GM12878 (cell line): ENCODE results near the gene TNFSF13. TPM values are rescaled to one million over a fixed set of nuclear protein-coding genes. Genes with fewer than 3 reads are reported as not detected.
A peak's percentile ranks its signal among the peaks of the same experiment; 100 is the strongest.

Experiments
- BHLHE40 ChIP-seq, 2 experiments: fragments of 450-650 bp in 1 of 2; IDR thresholded peaks; 2 replicates each; pipeline ENCODE4 v1.6.1; 2011 to 2017; ENCODE audit warnings: low read depth in 2 of 2, borderline replicate concordance in 1 of 2, improper control_type of control experiment in 1 of 2, low read length in 1 of 2, mild to moderate bottlenecking in 1 of 2
- CBX5 ChIP-seq: sonication (generic); IDR thresholded peaks from 2 replicates; pipeline ENCODE4 v1.6.1; 2016; ENCODE audit warnings: low read depth, moderate library complexity, mild to moderate bottlenecking, inconsistent platforms
- DPF2 ChIP-seq: fragments of 450-650 bp; IDR thresholded peaks from 2 replicates; pipeline ENCODE4 v1.6.1; 2017; ENCODE audit warnings: mild to moderate bottlenecking
- EGR1 ChIP-seq, 2 experiments: IDR thresholded peaks; 1 replicate in 1 of 2; 2 replicates in 1 of 2; pipeline ENCODE4 v1.6.1; 2011 to 2012; ENCODE audit warnings: low read depth in 2 of 2, low read length in 2 of 2, borderline replicate concordance in 1 of 2, mild to moderate bottlenecking in 1 of 2, moderate library complexity in 1 of 2
- EZH2 ChIP-seq: IDR thresholded peaks from 2 replicates; pipeline ENCODE4 v1.6.1; 2012; ENCODE audit warnings: low read depth, mild to moderate bottlenecking, control low read depth, inconsistent platforms, low read length, borderline replicate concordance; ENCODE audit not compliant: control insufficient read depth
- FOS ChIP-seq: IDR thresholded peaks from 3 replicates; pipeline ENCODE4 v1.6.1; 2011; ENCODE audit warnings: borderline replicate concordance; ENCODE audit not compliant: insufficient read length; ENCODE audit errors: extremely low read depth
- FOXK2 ChIP-seq: fragments of 450-650 bp; IDR thresholded peaks from 2 replicates; pipeline ENCODE4 v1.6.1; 2017; ENCODE audit warnings: mild to moderate bottlenecking, moderate library complexity
- JUNB ChIP-seq: IDR thresholded peaks from 2 replicates; pipeline ENCODE4 v1.6.1; 2016; ENCODE audit warnings: antibody characterized with exemption, mild to moderate bottlenecking
- MYB ChIP-seq: fragments of 150-350 bp; IDR thresholded peaks from 2 replicates; pipeline ENCODE4 v1.6.1; 2014; ENCODE audit warnings: mild to moderate bottlenecking, low read depth, low read length, borderline replicate concordance
- NRF1 ChIP-seq: conservative IDR thresholded peaks from 2 replicates; pipeline ENCODE4 v1.6.1; 2011; ENCODE audit warnings: mild to moderate bottlenecking, low read depth, low read length, improper control_type of control experiment
- POLR2AphosphoS2 ChIP-seq: IDR thresholded peaks from 2 replicates; pipeline ENCODE4 v1.6.1; 2011; ENCODE audit warnings: low read depth, mild to moderate bottlenecking, low read length, improper control_type of control experiment, moderate library complexity
- RBBP5 ChIP-seq: fragments of 200-600 bp; sonication (generic); conservative IDR thresholded peaks from 2 replicates; pipeline ENCODE4 v1.6.1; 2016
- RCOR1 ChIP-seq: conservative IDR thresholded peaks from 2 replicates; pipeline ENCODE4 v1.6.1; 2012; ENCODE audit warnings: low read depth, low read length, improper control_type of control experiment
- SIN3A ChIP-seq: IDR thresholded peaks from 2 replicates; pipeline ENCODE4 v1.6.1; 2012; ENCODE audit warnings: low read depth, low read length, improper control_type of control experiment
- YBX1 ChIP-seq: fragments of 450-650 bp; IDR thresholded peaks from 2 replicates; pipeline ENCODE4 v1.6.1; 2016; ENCODE audit warnings: antibody characterized with exemption
- ZNF384 ChIP-seq: IDR thresholded peaks from 2 replicates; pipeline ENCODE4 v1.6.1; 2012; ENCODE audit warnings: low read depth, mild to moderate bottlenecking, low read length, improper control_type of control experiment, borderline replicate concordance
- polyA plus RNA-seq, 11 experiments: library from polyadenylated mRNA; depleted of rRNA in 4 of 11; unstranded in 6 of 11; stranded (reverse) in 5 of 11; fragments of >200 nt; fragmentation: Nextera tagmentation in 4 of 11; fragmentation: Illumina TruSeq in 1 of 11; extraction: Ambion mirVana in 4 of 11; extraction: Trizol in 1 of 11; gene quantifications; 1 replicate in 1 of 11; 2 replicates in 10 of 11; pipeline versions ENCODE4 v1.2.1 to v1.2.3, GENCODE V29; 2011 to 2016; ENCODE audit warnings: inconsistent platforms in 2 of 11, missing spikeins in 2 of 11, low read depth in 1 of 11
- total RNA-seq, 4 experiments: library from RNA; depleted of rRNA in 3 of 4; stranded (reverse); fragments of >200 nt in 3 of 4; fragmentation: Illumina TruSeq in 1 of 4; extraction: Trizol in 1 of 4; gene quantifications; 2 replicates each; pipeline versions ENCODE4 v1.2.1 to v1.2.3, GENCODE V29; 2013 to 2021
- TF ChIP-seq, protein P1 (sequence below): IDR thresholded peaks from 2 replicates; pipeline ENCODE4 v1.6.1; 2011; ENCODE audit warnings: borderline replicate concordance, low read depth, mild to moderate bottlenecking, moderate library complexity, mixed read lengths, low read length; ENCODE audit not compliant: insufficient read depth; ENCODE audit errors: extremely low read length
- TF ChIP-seq, protein P2 (sequence below): fragments of 450-650 bp; IDR thresholded peaks from 2 replicates; pipeline ENCODE4 v1.6.1; 2018; ENCODE audit warnings: borderline replicate concordance, mild to moderate bottlenecking; ENCODE audit not compliant: partially characterized antibody
- TF ChIP-seq, protein P3 (sequence below): IDR thresholded peaks from 2 replicates; pipeline ENCODE4 v1.6.1; 2012; ENCODE audit warnings: low read depth, low read length, improper control_type of control experiment
- TF ChIP-seq, protein P4 (sequence below): fragments of 450-650 bp; conservative IDR thresholded peaks from 2 replicates; pipeline ENCODE4 v1.6.1; 2017; ENCODE audit warnings: mild to moderate bottlenecking, moderate library complexity
- TF ChIP-seq, protein P5 (sequence below): fragments of 450-650 bp; formaldehyde crosslinking; IDR thresholded peaks from 2 replicates; pipeline ENCODE4 v1.4.0; 2020; ENCODE audit warnings: mild to moderate bottlenecking, moderate library complexity

The TNFSF13 gene
- total and polyA plus RNA-seq, 10 of the 15 experiments (the other 5 are each of a cell fraction or from before 2014, with no cell fraction given), result 0.56 to 14.6 (median 9.7) TPM

GRCh38 chr17:7572338-7572587 lies 13.7 kb downstream of the TNFSF13 start (continued):
- TF ChIP-seq, protein P1, sequence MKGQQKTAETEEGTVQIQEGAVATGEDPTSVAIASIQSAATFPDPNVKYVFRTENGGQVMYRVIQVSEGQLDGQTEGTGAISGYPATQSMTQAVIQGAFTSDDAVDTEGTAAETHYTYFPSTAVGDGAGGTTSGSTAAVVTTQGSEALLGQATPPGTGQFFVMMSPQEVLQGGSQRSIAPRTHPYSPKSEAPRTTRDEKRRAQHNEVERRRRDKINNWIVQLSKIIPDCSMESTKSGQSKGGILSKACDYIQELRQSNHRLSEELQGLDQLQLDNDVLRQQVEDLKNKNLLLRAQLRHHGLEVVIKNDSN, result peak; percentile 94
- TF ChIP-seq EZH2 (no peak), RCOR1 (0 out of 2 replicates have a peak, but pooled peaks have one; percentile 52), SIN3A (peak; percentile 80), CBX5 (no peak), POLR2AphosphoS2 (no peak; the same call in none of the 2 replicates), BHLHE40 (IDR thresholded peaks at IDR 0.05; ENCODE audit: borderline replicate concordance in 1 of 2, low read depth in 2 of 2, low read length in 1 of 2) (peak; percentile 100), NRF1 (no peak), ZNF384 (no peak), FOXK2 (0 out of 2 replicates have a peak, but pooled peaks have one; percentile 7), RBBP5 (no peak), DPF2 (no peak), YBX1 (no peak), FOS (no peak), MYB (no peak), JUNB (no peak), EGR1 (IDR thresholded peaks at IDR 0.05; ENCODE audit: borderline replicate concordance in 1 of 2, low read depth in 2 of 2, low read length in 2 of 2) (0 out of 3 replicates have a peak, but pooled peaks of 1 of the 2 experiments have one; percentile 60)
- TF ChIP-seq, protein P2, sequence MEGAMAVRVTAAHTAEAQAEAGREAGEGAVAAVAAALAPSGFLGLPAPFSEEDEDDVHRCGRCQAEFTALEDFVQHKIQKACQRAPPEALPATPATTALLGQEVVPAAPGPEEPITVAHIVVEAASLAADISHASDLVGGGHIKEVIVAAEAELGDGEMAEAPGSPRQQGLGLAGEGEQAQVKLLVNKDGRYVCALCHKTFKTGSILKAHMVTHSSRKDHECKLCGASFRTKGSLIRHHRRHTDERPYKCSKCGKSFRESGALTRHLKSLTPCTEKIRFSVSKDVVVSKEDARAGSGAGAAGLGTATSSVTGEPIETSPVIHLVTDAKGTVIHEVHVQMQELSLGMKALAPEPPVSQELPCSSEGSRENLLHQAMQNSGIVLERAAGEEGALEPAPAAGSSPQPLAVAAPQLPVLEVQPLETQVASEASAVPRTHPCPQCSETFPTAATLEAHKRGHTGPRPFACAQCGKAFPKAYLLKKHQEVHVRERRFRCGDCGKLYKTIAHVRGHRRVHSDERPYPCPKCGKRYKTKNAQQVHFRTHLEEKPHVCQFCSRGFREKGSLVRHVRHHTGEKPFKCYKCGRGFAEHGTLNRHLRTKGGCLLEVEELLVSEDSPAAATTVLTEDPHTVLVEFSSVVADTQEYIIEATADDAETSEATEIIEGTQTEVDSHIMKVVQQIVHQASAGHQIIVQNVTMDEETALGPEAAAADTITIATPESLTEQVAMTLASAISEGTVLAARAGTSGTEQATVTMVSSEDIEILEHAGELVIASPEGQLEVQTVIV, result peak; percentile 93
- TF ChIP-seq, protein P3, sequence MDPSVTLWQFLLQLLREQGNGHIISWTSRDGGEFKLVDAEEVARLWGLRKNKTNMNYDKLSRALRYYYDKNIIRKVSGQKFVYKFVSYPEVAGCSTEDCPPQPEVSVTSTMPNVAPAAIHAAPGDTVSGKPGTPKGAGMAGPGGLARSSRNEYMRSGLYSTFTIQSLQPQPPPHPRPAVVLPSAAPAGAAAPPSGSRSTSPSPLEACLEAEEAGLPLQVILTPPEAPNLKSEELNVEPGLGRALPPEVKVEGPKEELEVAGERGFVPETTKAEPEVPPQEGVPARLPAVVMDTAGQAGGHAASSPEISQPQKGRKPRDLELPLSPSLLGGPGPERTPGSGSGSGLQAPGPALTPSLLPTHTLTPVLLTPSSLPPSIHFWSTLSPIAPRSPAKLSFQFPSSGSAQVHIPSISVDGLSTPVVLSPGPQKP, result no peak; the same call in 1 of the 2 replicates
- TF ChIP-seq, protein P4, sequence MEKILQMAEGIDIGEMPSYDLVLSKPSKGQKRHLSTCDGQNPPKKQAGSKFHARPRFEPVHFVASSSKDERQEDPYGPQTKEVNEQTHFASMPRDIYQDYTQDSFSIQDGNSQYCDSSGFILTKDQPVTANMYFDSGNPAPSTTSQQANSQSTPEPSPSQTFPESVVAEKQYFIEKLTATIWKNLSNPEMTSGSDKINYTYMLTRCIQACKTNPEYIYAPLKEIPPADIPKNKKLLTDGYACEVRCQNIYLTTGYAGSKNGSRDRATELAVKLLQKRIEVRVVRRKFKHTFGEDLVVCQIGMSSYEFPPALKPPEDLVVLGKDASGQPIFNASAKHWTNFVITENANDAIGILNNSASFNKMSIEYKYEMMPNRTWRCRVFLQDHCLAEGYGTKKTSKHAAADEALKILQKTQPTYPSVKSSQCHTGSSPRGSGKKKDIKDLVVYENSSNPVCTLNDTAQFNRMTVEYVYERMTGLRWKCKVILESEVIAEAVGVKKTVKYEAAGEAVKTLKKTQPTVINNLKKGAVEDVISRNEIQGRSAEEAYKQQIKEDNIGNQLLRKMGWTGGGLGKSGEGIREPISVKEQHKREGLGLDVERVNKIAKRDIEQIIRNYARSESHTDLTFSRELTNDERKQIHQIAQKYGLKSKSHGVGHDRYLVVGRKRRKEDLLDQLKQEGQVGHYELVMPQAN, result no peak; the same call in 1 of the 2 replicates
- TF ChIP-seq, protein P5, sequence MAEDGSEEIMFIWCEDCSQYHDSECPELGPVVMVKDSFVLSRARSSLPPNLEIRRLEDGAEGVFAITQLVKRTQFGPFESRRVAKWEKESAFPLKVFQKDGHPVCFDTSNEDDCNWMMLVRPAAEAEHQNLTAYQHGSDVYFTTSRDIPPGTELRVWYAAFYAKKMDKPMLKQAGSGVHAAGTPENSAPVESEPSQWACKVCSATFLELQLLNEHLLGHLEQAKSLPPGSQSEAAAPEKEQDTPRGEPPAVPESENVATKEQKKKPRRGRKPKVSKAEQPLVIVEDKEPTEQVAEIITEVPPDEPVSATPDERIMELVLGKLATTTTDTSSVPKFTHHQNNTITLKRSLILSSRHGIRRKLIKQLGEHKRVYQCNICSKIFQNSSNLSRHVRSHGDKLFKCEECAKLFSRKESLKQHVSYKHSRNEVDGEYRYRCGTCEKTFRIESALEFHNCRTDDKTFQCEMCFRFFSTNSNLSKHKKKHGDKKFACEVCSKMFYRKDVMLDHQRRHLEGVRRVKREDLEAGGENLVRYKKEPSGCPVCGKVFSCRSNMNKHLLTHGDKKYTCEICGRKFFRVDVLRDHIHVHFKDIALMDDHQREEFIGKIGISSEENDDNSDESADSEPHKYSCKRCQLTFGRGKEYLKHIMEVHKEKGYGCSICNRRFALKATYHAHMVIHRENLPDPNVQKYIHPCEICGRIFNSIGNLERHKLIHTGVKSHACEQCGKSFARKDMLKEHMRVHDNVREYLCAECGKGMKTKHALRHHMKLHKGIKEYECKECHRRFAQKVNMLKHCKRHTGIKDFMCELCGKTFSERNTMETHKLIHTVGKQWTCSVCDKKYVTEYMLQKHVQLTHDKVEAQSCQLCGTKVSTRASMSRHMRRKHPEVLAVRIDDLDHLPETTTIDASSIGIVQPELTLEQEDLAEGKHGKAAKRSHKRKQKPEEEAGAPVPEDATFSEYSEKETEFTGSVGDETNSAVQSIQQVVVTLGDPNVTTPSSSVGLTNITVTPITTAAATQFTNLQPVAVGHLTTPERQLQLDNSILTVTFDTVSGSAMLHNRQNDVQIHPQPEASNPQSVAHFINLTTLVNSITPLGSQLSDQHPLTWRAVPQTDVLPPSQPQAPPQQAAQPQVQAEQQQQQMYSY (CRISPR knock-in tag), result no peak
